GM19467 (cell line): ENCODE measurements around the gene C13orf46.
A peak's percentile ranks its signal among the peaks of the same experiment; 100 is the strongest.

ENCODE experiments used
- ATAC-seq: cut with Tn5 transposase; IDR thresholded peaks from one replicate; pipeline ENCODE4 v1.9.1; 2021; ENCODE audit warnings: mild to moderate bottlenecking, moderate library complexity; ENCODE audit not compliant: unreplicated experiment

The C13orf46 gene

DNA sequence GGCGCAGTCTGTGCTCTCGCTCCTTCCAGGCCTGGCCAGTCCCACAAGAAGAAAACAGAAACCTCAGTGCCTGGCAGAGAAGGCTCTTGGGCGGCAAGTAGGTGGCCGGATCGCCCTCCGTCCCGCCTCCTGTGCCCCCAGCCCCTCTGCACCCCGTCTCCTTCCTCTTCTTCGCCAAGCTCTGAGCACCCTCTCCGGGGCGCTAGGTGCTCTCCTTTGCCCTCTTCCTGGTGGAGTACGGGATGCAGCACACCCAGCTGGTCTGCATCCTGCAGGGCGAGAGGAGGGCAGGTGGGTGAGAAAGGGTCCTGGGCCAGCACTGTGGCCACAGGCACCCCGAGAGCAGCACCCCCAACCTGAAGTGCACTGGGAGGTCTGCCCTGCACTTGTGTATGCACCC, 17.3 kb downstream of the C13orf46 start:
- ATAC-seq = no peak

DNA sequence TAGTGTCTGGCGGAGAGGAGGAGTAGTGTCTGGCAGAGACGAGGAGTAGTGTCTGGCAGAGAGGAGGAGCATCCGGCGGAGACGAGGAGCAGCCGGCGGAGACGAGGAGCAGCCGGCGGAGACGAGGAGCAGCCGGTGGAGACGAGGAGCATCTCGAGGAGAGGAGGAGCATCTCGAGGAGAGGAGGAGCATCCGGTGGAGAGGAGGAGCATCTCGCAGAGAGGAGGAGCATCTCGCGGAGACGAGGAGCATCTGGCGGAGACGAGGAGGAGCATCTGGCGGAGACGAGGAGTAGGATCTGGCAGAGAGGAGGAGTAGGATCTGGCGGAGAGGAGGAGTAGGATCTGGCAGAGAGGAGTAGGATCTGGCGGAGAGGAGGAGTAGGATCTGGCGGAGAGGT, 18.2 kb downstream of the C13orf46 start:
- ATAC-seq = no peak

DNA sequence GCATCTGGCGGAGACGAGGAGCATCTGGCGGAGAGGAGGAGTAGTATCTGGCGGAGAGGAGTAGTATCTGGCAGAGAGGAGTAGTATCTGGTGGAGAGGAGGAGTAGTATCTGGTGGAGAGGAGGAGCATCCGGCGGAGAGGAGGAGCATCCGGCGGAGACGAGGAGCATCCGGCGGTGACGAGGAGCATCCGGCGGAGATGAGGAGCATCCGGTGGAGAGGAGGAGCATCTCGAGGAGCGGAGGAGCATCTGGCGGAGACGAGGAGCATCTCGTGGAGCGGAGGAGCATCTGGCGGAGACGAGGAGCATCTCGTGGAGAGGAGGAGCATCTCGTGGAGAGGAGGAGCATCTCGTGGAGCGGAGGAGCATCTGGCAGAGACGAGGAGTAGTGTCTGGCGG, 18.6 kb downstream of the C13orf46 start:
- ATAC-seq = no peak

DNA sequence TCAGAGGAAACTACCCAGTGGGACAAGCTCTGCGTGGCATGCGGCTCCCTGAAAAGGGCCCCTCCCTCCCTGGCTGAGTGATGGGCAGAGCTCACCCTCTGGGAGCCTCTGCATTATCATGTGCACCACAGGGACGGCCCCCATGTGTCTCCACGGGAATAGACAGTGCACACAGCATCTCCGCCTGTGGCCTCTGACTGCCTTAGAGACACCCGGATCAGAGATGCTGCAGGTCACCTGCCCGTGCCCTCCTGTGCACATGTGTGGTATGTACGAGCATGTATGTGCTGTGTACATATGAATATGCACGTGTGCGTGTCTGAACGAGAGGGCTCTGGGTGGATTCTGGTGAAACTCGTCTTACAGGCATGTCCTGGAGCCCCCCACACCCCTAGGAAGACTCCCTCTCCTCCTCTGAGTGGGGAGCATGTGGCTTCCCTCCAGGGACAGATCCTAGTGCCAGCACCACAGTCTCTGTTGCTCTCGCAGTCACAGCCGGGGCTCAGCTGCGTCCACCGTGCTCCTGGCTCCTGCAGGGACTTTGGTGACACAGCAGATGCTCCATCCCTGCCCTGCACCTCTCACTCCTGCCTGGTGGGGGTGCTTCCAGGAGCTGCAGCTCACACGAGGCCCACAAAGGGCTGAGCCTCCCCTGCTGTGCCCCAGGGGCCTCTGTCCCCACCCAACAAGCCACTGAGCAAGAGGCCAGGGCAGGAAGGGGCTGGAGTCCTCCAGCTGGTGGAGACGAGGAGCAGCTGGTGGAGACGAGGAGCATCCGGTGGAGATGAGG, 19.6 kb downstream of the C13orf46 start:
- ATAC-seq = no peak

DNA sequence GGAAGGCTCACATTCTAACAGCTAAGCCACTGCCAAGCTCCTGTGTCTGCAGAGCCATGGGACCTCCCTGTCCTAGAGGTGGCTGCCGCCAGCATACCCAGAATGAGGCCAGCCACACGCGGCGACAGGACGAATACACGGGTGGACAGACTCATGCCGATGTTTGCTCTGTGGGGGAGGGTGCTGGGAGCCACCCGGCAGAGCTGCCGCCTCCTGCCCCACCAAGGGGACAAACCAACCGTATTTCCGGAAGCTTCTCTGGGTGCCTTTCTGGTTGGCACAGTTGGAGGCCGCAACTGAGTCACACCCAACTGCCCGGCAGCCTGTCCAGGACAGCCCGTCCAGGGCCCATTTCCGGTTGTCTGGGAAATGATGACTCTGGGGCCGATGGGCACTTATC, 20.3 kb downstream of the C13orf46 start:
- no peak for ATAC-seq

DNA sequence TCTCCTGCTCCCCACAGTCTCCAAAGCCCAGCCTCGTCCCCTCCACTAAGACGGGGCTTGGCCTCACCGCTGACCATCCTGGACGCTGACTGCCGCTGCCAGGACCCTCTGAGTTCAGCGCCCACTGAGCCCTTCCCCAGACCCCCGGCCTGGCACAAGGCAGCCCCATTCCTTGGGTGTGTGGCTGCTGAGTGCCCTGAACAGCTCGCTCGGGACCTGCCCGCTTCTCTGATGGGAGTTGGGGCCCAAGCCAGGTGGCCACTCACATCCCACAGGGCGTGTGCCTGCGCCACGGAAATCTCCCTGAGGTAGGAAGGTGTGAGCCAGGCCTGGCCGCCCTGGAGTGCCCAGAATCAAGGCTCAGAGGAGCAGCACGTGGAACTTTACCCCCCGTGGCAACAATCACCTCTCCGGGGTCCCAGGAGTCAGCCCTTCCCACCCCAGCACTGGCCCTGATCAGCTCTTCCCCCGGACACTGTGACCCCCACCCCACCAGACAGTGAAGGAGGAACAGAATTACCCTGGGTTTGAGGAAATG, 20.8 kb downstream of the C13orf46 start:
- ATAC-seq = no peak

DNA sequence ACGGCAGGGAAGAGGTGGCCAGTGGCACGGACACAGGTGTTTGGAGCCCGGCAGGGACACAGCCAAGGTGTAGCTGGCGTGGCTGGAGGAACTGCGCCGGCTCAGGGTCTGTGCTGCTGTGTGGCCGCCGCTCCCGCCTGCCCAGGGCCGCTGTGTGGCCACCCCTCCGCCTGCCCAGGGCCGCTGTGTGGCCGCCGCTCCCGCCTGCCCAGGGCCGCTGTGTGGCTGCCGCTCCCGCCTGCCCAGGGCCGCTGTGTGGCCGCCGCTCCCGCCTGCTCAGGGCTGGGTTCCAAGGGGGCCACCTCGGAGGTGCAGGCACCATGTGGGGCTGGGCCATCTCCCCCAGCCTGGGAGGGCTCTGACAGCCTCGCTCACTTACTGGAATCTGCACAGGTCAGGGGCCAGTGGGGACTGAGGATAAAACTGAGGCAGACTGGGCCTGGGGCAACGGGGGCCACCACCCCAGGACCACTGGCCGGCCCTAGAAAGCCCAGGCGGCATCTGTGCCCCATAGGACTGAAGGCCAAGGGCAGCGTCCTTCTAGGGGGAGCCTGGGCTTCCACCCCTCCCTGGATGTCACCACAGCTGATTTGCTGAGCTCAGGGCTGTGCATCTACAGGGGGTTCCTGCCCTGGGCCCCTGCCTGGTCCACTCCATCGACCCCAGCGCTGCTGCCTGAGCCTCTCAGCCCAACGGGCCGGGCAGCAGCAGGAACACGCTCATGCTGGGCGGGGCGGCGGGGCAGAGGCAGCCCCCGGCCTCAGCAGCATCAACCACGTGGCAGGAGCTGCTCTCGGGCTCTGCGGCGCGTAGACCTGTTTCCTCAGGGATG, 21.5 kb downstream of the C13orf46 start:
- ATAC-seq = no peak

DNA sequence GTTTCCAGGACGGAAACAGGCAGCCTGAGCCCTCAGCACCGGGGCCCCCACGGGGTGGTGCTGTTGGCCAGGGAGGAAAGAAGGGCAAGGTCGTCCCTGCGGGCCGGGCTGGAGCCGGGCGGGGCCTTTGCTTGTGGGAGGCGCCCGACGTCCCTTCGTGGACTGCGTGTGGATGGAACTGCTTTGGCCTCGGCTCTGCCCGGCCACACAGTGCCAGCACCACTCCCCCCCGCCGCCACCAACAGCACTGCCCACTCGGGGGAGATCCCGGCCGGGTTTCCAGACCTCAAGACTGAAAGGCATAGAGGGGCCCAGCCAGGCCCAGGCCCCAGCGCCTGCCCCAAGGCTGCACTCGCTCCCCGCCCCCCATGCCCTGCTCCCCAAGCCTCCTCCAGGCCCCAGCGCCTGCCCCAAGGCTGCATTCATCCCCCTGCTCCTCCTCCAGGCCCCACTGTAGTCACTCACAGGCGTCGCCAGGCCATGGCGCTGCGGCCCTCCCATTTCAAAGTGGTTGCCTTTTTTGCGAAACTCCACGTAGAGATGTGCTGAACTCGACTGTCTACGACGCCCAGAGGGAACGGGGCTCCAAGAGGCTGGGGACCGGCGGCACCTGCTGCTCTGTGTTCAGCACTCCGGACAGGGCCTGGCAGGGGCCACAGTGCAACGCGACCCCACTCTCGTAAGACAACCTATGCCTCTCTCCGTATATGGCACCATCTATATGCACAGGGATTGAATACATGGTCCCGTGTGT, 22.5 kb downstream of the C13orf46 start:
- peak; percentile 73 for ATAC-seq

DNA sequence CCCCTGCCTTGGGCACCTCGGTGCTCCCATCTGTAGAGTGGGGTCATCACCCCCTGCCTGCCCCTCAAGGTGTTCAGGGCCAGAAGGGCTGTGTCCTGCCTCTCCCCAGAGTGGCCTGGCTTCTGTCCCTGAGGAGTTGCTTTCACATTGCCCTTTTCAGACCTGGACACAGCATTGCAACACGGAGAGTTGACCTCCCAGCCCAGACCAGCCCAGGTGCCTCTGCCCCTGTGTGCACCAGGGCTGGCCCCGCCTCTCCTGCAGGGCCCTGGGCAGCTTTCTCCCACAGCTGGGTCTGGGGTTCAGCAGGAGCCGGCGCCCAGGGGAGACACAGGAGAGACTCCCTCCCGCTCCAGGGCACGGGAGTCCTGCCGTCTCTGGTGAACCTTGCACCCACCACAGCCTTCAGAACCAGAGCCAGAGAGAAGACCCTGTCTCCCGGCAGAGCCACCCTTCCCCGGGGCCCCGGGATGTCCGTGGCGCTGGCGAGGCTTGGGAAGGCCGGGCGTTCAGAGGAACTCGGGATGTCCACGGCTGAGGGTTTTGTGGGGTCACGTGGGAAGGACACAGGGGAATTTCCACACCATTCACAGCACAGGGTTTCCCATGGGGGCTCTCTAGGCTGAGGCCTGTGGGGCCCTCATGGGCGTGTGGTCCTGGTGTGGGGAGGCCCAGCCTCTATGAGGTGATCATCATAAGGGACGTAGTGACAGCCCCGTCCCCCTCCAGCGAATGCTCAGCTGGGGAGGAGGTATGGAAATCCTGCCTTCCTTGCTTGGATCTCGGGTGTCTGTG, 23.2 kb downstream of the C13orf46 start:
- peak; percentile 21 for ATAC-seq

DNA sequence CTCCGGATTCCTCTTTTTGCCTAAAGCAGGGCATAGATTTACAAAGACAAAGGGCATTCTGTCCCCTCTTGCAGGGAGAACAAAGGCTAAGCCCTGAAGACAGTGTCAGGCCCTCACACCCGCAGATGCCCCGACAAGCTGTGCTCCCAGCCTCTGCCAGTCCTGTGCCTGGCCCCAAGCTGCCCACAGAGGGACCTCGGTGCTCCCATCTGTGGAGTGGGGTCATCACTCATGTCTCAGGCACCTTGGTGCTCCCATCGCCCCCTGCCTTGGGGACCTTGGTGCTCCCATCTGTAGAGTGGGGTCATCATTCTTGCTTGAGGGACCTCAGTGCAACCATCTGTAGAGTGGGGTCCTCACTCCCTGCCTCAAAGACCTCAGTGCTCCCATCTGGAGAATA, 24.3 kb downstream of the C13orf46 start:
- ATAC-seq = no peak

DNA sequence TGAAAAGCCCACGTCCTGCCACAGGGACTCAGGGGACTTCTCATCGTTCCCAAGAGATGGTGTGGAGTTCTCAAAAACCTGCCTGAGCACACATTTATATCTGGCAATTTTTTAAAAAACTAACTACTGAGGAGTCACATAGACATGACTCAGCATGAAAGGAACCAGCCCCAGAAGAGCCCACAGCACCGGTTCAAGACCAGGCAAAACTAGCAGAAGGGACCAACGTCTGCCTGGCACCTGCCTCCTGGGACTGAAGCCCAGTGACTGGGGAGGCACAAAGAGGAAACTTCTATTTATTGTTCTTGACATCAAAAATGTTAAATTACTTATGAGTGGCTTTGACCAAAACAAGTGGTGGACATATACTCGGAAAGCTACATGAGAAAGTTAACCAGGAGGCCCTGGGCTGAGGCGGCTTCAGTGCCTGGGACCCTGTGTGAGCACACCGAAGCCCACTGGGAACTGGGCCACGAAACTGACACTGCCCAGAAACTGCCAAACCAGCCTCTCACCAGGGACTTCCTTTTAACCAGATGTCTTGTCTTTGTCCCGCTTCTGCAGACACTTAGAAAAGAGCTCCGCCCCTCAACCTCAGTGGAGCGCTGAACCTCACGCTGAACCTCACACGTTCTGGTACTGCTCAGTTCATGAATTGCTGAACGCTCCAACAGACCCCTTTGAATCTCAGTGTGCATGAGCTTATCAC, 25.7 kb downstream of the C13orf46 start:
- ATAC-seq = no peak

DNA sequence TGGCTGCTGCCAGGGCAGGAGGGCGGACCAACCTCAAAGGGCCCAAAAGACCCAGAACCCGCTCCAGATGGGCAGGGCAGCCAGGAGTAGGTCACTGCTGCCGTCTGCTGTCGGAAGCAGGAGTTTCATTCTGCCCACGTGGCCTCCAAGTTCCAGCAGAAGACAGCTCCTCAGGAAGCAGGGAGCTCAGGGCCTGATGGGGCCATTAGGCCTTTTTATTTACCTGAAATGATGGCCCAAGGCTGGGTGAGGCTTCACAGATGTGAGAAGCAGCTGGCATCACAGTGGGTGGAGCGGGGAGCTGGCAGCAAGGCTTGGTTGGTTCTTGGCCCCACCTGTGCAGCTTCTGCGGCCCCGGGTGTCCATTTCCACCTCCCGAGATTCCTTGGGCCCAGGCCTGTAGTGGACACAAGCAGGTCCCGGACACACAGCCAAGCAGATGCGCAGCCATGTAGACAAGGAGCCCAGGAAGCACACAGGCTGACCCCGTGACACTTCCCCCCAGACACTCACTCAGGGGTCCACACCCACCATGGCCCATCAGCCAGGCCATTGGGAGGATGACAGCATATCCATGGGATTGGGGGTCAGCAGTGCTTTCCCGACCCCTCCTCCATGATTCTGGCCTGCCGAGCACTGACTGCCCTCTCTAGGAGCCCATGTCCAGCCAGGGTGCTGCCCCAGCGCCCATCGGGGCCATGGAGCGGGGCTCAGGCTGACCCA, 26.4 kb downstream of the C13orf46 start:
- ATAC-seq = no peak

DNA sequence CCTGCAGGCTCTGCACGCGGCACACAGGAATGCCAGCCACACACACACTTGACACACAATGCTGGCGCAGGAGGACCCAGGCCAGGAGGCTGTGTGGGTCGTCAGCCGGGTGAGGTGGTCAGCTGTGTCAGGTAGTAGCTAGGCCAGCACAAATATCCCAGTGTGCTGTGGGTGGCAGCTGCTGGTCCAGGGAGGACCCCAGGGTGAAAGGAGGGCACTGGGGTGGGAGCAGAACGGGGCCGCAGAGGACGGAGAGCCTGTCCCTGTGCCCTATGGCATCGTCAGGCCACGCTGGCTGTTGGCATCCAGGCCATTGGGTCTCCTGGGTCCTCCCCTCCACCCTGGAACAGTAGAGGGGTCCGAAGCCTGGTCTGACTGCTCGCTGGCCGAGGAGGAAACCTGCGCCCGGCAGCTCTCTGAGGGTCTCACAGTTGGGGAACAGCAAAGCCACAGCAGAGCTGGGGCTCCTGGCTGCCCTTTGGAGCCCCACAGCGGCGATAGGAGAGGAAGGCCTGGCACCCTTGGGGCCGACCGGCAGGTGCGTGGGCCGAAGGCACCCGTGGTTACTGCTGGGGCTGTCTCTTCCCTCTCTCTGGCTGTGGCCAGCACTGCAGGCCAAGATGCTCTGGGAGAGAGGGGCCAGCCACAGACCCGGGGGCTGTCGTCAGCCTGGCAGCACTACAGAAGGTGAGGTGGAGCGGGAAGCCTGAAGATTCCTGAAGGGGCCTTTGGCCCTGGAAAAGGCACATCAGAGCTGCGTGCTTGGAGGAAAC, 27.3 kb downstream of the C13orf46 start:
- no peak for ATAC-seq

DNA sequence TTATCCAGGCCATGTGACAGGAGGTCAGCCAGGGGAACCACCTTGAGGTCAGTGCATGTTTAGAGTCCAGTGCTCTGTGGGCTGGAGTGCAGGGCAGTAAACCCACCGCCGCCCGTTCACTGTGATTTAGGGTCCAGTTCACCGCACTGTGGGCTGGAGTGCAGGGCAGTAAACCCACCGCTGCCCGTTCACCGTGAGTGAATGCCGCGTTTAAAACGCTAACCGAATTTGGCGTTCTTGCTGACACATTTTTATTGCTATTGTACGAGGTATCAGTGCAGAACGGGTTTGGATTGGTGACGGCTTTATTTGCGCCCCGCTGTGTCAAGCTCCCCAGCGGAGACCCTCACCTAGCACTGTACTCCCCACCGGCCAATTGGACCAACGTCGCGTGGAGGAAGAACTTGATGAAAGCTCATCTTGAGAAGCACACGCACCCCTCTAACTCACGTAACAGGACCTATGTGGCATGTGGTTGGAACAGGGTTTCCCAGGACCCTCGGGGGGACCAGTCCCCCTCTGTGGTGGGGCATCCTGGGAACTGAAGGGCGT, 27.9 kb downstream of the C13orf46 start:
- no peak for ATAC-seq

DNA sequence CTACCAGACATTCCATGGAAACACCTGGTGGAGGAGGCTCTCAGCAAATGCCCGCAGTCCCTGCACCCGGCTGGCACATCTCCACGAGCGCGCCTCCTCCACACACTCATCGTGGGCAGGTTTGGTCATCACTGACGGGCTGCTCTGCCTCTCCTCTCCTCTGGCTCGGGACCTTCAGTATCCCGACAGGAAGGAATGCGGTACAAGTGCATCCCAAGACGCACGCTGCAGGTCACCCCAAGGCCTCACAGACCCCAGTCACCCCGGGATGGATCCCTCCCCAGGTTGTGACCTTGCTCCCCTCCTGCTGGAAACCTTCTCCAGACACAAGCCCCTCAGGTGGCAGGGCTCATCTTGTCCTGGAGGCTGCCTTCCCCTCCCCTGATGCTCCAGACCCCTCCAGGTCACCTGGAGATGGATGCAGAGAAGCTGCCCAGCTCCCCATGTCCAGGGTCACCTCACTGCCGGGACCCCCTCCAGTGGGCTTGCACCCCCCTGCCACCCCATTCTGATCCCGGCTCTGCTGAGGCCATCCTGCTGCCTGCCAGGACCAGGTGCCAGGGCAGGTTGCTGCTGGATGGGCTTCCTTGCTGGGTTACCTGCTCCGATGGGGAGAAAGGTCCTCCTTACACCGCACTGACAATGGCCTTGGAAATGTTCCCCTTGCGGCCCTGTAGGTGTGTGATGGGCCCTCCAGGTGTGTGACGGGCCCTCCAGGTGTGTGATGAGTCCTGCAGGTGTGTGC, 29.9 kb downstream of the C13orf46 start:
- no peak for ATAC-seq

DNA sequence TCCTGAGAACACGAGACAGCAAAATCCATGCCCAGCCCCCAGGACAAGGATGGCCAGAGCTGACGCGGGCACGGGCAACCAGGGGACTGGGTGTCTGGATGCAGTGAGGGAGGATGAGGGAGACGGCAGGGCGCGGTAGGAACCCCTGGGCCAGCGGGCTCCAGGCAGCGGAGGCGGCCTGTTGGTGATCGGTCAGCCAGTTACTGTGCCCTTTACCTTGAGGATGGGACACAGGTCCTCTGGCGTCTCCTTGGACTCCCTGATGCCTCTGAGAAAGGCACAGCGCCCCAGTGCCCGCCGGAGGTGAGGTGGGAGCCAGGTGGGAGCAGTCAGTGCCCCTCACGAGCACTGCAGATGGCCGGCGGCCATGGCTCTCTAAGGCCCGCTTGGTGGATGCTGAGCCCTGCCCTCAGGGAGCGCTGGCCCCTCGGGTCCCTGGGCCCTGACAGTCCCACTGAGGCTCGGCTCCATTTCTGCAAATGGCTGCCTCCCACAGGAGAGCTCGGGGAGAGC, 31.2 kb downstream of the C13orf46 start:
- ATAC-seq = no peak

DNA sequence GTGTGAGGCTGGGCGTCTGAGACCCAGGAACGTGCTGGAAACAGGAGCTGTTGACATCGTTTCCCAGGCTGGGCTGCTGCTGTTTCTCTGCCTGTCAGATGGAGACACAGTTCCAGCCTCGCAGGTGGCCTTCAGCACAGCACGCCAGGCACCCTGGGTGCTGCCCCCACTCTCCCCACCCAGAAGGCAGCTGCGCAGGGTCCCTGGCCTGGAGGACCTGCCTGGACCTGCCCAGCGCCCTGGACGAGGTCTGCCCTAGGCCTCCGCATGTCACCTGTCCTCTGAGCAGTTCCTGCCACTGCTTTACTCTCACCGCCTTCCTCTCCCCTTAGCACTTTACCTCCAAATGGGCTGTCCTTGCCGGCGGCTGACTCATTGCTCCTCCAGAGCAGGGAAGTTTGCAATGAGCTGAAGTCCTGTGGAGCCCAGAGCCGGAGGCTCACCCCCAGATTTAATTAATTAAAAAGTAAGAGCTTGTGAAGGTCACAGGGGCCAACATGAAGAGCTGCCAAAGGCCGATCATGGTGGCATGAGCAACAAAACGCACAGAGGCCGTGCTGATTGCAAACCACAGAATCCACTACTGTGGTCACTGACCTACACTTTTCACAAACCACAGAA, 32.2 kb downstream of the C13orf46 start:
- ATAC-seq = no peak
